B cell (primary cell): ENCODE results near the gene ZNF614. TPM values are rescaled to one million over a fixed set of nuclear protein-coding genes. Genes with fewer than 3 reads are reported as not detected.

Experiments used
- ATAC-seq: fragments of 200-7000 bp; cut with Tn5 transposase; one replicate; pipeline ENCODE4 v1.10.0; 2021; ENCODE audit warnings: low read depth, mild to moderate bottlenecking, moderate number of reproducible peaks, moderate library complexity
- CTCF ChIA-PET: fragments of 350-600 bp; sonication (Branson Sonifier 250); formaldehyde crosslinking; loops from one replicate; lab custom pipeline; 2021; ENCODE audit warnings: antibody characterized with exemption, inconsistent platforms; lab: Charles Lee
- POLR2A ChIA-PET: fragments of 350-600 bp; sonication (Branson Sonifier 250); formaldehyde crosslinking; loops from one replicate; lab custom pipeline; 2021; ENCODE audit warnings: antibody characterized with exemption; lab: Charles Lee
- DNase-seq: peaks from one replicate; pipeline ENCODE4 v3.0.0; 2013
- H2AFZ ChIP-seq: 2 replicates; pipeline ENCODE4 v1.6.1; 2012; ENCODE audit warnings: mild to moderate bottlenecking, low read depth, low read length; ENCODE audit not compliant: insufficient read depth, poor library complexity, severe bottlenecking
- H3K27ac ChIP-seq, 2 donors: 1 replicate in 1 of 2; 2 replicates in 1 of 2; pipeline ENCODE4 v1.5.1; 2012 to 2013; ENCODE audit warnings: low read length in 2 of 2, mild to moderate bottlenecking in 2 of 2, moderate library complexity in 1 of 2
- H3K27me3 ChIP-seq, 4 experiments: fragments of 200-600 bp in 1 of 4; sonication (generic) in 1 of 4; replicated peaks in 1 of 4; 1 replicate in 2 of 4; 2 replicates in 2 of 4; pipeline versions ENCODE4 v1.6.1 to v1.7.0; 2013 to 2016; ENCODE audit warnings: low read length in 3 of 4, mild to moderate bottlenecking in 2 of 4, mixed read lengths in 1 of 4, moderate library complexity in 1 of 4; ENCODE audit not compliant: insufficient read depth in 4 of 4, control insufficient read depth in 3 of 4; ENCODE audit errors: control extremely low read depth in 1 of 4
- H3K36me3 ChIP-seq, 2 experiments: replicated peaks in 1 of 2; 1 replicate in 1 of 2; 2 replicates in 1 of 2; pipeline versions ENCODE4 v1.6.1 to v1.7.1; 2013; ENCODE audit warnings: low read length in 1 of 2; ENCODE audit not compliant: insufficient read depth in 2 of 2, control insufficient read depth in 1 of 2; ENCODE audit errors: control extremely low read depth in 1 of 2, extremely low read depth in 1 of 2
- H3K4me1 ChIP-seq, 2 donors: fragments of 200-600 bp in 1 of 2; sonication (generic) in 1 of 2; 1 replicate in 1 of 2; 2 replicates in 1 of 2; pipeline versions ENCODE4 v1.5.1 to v1.6.1; 2013 to 2017; ENCODE audit warnings: low read length in 2 of 2; ENCODE audit not compliant: control insufficient read depth in 2 of 2, insufficient read depth in 2 of 2
- H3K4me2 ChIP-seq: replicated peaks from 2 replicates; pipeline ENCODE3; 2012; ENCODE audit warnings: mild to moderate bottlenecking, low read depth, low read length; ENCODE audit not compliant: poor library complexity, severe bottlenecking
- H3K4me3 ChIP-seq, 5 experiments: fragments of 200-600 bp in 1 of 5; sonication (generic) in 1 of 5; 1 replicate in 3 of 5; 2 replicates in 2 of 5; pipeline versions ENCODE4 v1.5.1 to v1.7.0; 2011 to 2016; ENCODE audit warnings: low read length in 4 of 5, mild to moderate bottlenecking in 4 of 5, low read depth in 2 of 5, control low read depth in 1 of 5, moderate library complexity in 1 of 5; ENCODE audit not compliant: insufficient read depth in 1 of 5; ENCODE audit errors: control extremely low read depth in 1 of 5, extremely low read depth in 1 of 5
- H3K79me2 ChIP-seq: fragments of 200-600 bp; sonication (generic); one replicate; pipeline ENCODE4 v1.6.0; 2016; ENCODE audit warnings: low read length; ENCODE audit not compliant: control insufficient read depth, insufficient read depth
- H3K9ac ChIP-seq: fragments of 200-600 bp; sonication (generic); 2 replicates; pipeline ENCODE4 v1.6.1; 2017; ENCODE audit warnings: mild to moderate bottlenecking, low read length, moderate library complexity
- H3K9me3 ChIP-seq, 3 donors: one replicate each; pipeline versions ENCODE4 v1.6.1 to v1.7.1; 2013; ENCODE audit warnings: low read length in 2 of 3; ENCODE audit not compliant: control insufficient read depth in 2 of 3, insufficient read depth in 1 of 3; ENCODE audit errors: control extremely low read depth in 1 of 3
- H4K20me1 ChIP-seq: 2 replicates; pipeline ENCODE4 v1.6.0; 2012; ENCODE audit warnings: mild to moderate bottlenecking, low read length; ENCODE audit not compliant: insufficient read depth, control insufficient read depth, poor library complexity, severe bottlenecking
- H3K27ac Mint-ChIP-seq: one replicate; pipeline ENCODE4 v1.8.0; 2021; ENCODE audit warnings: mixed read lengths
- H3K27me3 Mint-ChIP-seq: one replicate; pipeline ENCODE4 v1.8.0; 2021; ENCODE audit warnings: mixed read lengths
- H3K4me1 Mint-ChIP-seq: one replicate; pipeline ENCODE4 v1.8.0; 2021; ENCODE audit warnings: mixed read lengths
- H3K4me3 Mint-ChIP-seq: one replicate; pipeline ENCODE4 v1.8.0; 2021; ENCODE audit warnings: mixed read lengths
- H3K9me3 Mint-ChIP-seq: one replicate; pipeline ENCODE4 v1.8.0; 2022; ENCODE audit warnings: mixed read lengths; ENCODE audit not compliant: insufficient read depth
- CTCF ChIP-seq: fragments of 200-600 bp; IDR thresholded peaks from one replicate; pipeline ENCODE4 v1.8.0; 2022; ENCODE audit warnings: antibody characterized with exemption, mild to moderate bottlenecking
- EZH2 ChIP-seq: IDR thresholded peaks from 2 replicates; pipeline ENCODE4 v1.6.1; 2012; ENCODE audit warnings: borderline replicate concordance, low read depth, mild to moderate bottlenecking, moderate library complexity, low read length; ENCODE audit not compliant: insufficient read depth, poor library complexity, severe bottlenecking
- WGBS: methylation state at CpG from one replicate; pipeline ENCODE4 v1.1.5; 2013; ENCODE audit warnings: missing lambda C conversion rate; ENCODE audit not compliant: insufficient coverage; 5-methylcytosine and 5-hydroxymethylcytosine counted together
- intact Hi-C: fragments of 100-400 bp; cut with micrococcal nuclease; formaldehyde crosslinking; loops from one replicate; pipeline ENCODE4 v1.10.0; 2022
- polyA plus RNA-seq: library from polyadenylated mRNA; depleted of rRNA; stranded (reverse); fragments of >200 nt; gene quantifications from 2 replicates; pipeline ENCODE4 v1.2.3, GENCODE V29; 2012
- total RNA-seq, 2 donors: library from RNA; stranded (reverse); fragments of 120-200 nt in 1 of 2; gene quantifications; 1 replicate in 1 of 2; 2 replicates in 1 of 2; pipeline versions ENCODE4 v1.2.3 to v1.2.4, GENCODE V29; 2013 to 2022

Gene ZNF614
- total and polyA plus RNA-seq, 2 donors (not counting 1 experiment from before 2014, with no cell fraction given): 3.5 to 14.3 TPM

- no peak overlapping the region for H3K4me3 Mint-ChIP-seq
- H4K20me1 ChIP-seq: no peaks in the 10 kb centered on the region
Observed at GRCh38 chr19:52039169-52039568, 11.0 kb upstream of the ZNF614 start.

More at GRCh38 chr19:52039169-52039568, 11.0 kb upstream of the ZNF614 start:
- H3K27me3 Mint-ChIP-seq: no peaks in the 10 kb centered on the region
- H3K4me1 ChIP-seq: no peaks in the 10 kb centered on the region
- no peaks in the 10 kb centered on the region for H3K4me1 Mint-ChIP-seq
- ATAC-seq (no peak), DNase-seq (no peak)
- H3K36me3 ChIP-seq: peaks cover 45 to 74% of the 10 kb centered on the region in 2 experiments
- H3K27me3 ChIP-seq: no peaks in the 10 kb centered on the region
- peaks cover 21 to 44% (median 42%) of the 10 kb centered on the region in 3 donors for H3K9me3 ChIP-seq
- no peak overlapping the region for H3K4me3 ChIP-seq
- H2AFZ ChIP-seq: no peak overlapping the region
- intact Hi-C loops: no loop called here
- CTCF ChIA-PET: no interaction called here
- no peak overlapping the region for H3K9ac ChIP-seq
- TF ChIP-seq EZH2 (no peak), CTCF (no peak)
- POLR2A ChIA-PET: no interaction called here
- no peaks in the 10 kb centered on the region for H3K79me2 ChIP-seq
- H3K27ac Mint-ChIP-seq: no peak overlapping the region
- H3K27ac ChIP-seq: no peak overlapping the region
- no peak overlapping the region for H3K4me2 ChIP-seq
- WGBS: 100% methylated on average over 1 of the region's 4 CpGs
- H3K9me3 Mint-ChIP-seq: peaks cover 22% of the 10 kb centered on the region
